Measurements from ENCODE around the gene LIN28A. TPM values are rescaled to one million over a fixed set of nuclear protein-coding genes. Genes with fewer than 3 reads are reported as not detected.

Gene LIN28A
- total RNA-seq, 1 experiment from 2014 or later = not detected

- peak; percentile 78 for DNase-seq (ENCODE audit: low spot score)
These were observed 23.2 kb upstream of the LIN28A start for GRCh38 chr1:26387447-26387846.

- DNase-seq (ENCODE audit: low spot score) = no peak
These were observed 21.7 kb upstream of the LIN28A start for GRCh38 chr1:26388791-26389445.

- DNase-seq (ENCODE audit: low spot score) = no peak
These were observed 20.9 kb upstream of the LIN28A start for GRCh38 chr1:26389604-26390247.

GRCh38 chr1:26391450-26391849 is 19.2 kb upstream of the LIN28A start:
- peak; percentile 44 for DNase-seq (ENCODE audit: low spot score)

GRCh38 chr1:26395754-26396153 is 14.9 kb upstream of the LIN28A start:
- DNase-seq (ENCODE audit: low spot score) = no peak

GRCh38 chr1:26399034-26399433 is 11.6 kb upstream of the LIN28A start:
- no peak for DNase-seq (ENCODE audit: low spot score)

- no peak for DNase-seq (ENCODE audit: low spot score)
These were observed 8.7 kb upstream of the LIN28A start for GRCh38 chr1:26401891-26402290.

GRCh38 chr1:26403656-26404055 is 7.0 kb upstream of the LIN28A start:
- DNase-seq (ENCODE audit: low spot score) = no peak

- no peak for DNase-seq (ENCODE audit: low spot score)
These were observed 6.0 kb upstream of the LIN28A start for GRCh38 chr1:26404641-26405040.

GRCh38 chr1:26405281-26405915 is 5.2 kb upstream of the LIN28A start:
- DNase-seq (ENCODE audit: low spot score) = peak; percentile 4

GRCh38 chr1:26408604-26409003 is 2.0 kb upstream of the LIN28A start:
- peak; percentile 62 for DNase-seq (ENCODE audit: low spot score)

GRCh38 chr1:26409191-26409807 is 1.3 kb upstream of the LIN28A start:
- DNase-seq (ENCODE audit: low spot score) = no peak

- DNase-seq (ENCODE audit: low spot score) = no peak
These were observed 1.0 kb downstream of the LIN28A start for GRCh38 chr1:26411624-26412074.

- no peak for DNase-seq (ENCODE audit: low spot score)
These were observed 1.7 kb downstream of the LIN28A start for GRCh38 chr1:26412180-26412840.

GRCh38 chr1:26413031-26413430 is 2.4 kb downstream of the LIN28A start:
- no peak for DNase-seq (ENCODE audit: low spot score)

GRCh38 chr1:26417111-26417759 is 6.6 kb downstream of the LIN28A start:
- DNase-seq (ENCODE audit: low spot score) = peak; percentile 42

GRCh38 chr1:26418865-26419349 is 8.3 kb downstream of the LIN28A start:
- DNase-seq (ENCODE audit: low spot score) = no peak

- no peak for DNase-seq (ENCODE audit: low spot score)
These were observed 8.9 kb downstream of the LIN28A start for GRCh38 chr1:26419494-26419893.

- no peak for DNase-seq (ENCODE audit: low spot score)
These were observed 19.1 kb downstream of the LIN28A start for GRCh38 chr1:26429721-26430120.

- DNase-seq (ENCODE audit: low spot score) = peak; percentile 84
These were observed 21.5 kb downstream of the LIN28A start, which contains the start of gene DHDDS for GRCh38 chr1:26431979-26432695. TSS of gene DHDDS (plus strand) at chr1:26432321. CDS start at chr1:26432946, 625 bp downstream.

GRCh38 chr1:26432793-26433192 is 22.2 kb downstream of the LIN28A start:
- no peak for DNase-seq (ENCODE audit: low spot score)

Data from A172 (cell line).